ENCODE results near the gene FPR3.

The FPR3 gene

GRCh38 chr19:51837145-51837544 lies 42.2 kb downstream of the FPR3 start:
- H3K27ac ChIP-seq: no peak overlapping the region

GRCh38 chr19:51861870-51862622 lies 67.1 kb downstream of the FPR3 start:
- no peak for TF ChIP-seq CTCF (IDR thresholded peaks at IDR 0.05)
- TF ChIP-seq ZFX (IDR thresholded peaks at IDR 0.05; ENCODE audit: borderline replicate concordance): no peak
- no peak overlapping the region for H3K27ac ChIP-seq

More at GRCh38 chr19:51837145-51837544, 42.2 kb downstream of the FPR3 start:
- TF ChIP-seq CTCF (IDR thresholded peaks at IDR 0.05) (no peak), ZFX (IDR thresholded peaks at IDR 0.05; ENCODE audit: borderline replicate concordance) (no peak)

- TF ChIP-seq CTCF (IDR thresholded peaks at IDR 0.05): no peak
- no peak for TF ChIP-seq ZFX (IDR thresholded peaks at IDR 0.05; ENCODE audit: borderline replicate concordance)
- H3K27ac ChIP-seq: no peak overlapping the region
Observed at GRCh38 chr19:51873097-51873496, 78.1 kb downstream of the FPR3 start.
